Measurements from ENCODE around the gene CHMP4B.

CHMP4B gene

GRCh38 chr20:33829636-33830035, 18.5 kb downstream of the CHMP4B start:
- TF ChIP-seq SIN3A (IDR thresholded peaks at IDR 0.05; ENCODE audit: borderline replicate concordance, insufficient read depth, low read length), result no peak
- TF ChIP-seq REST (IDR thresholded peaks at IDR 0.05; ENCODE audit: insufficient read depth in 1 of 2, low read depth in 2 of 2, low read length in 2 of 2), result no peak
- no peak for TF ChIP-seq POLR2AphosphoS5 (IDR thresholded peaks at IDR 0.05; ENCODE audit: low read depth, low read length)
- no peak for TF ChIP-seq TAF1 (IDR thresholded peaks at IDR 0.05; ENCODE audit: borderline replicate concordance, insufficient read depth, low read length)
- TF ChIP-seq FOXP2 (optimal IDR thresholded peaks at IDR 0.05; ENCODE audit: borderline replicate concordance, extremely low read depth, extremely low read length, insufficient read depth), result no peak

DNA sequence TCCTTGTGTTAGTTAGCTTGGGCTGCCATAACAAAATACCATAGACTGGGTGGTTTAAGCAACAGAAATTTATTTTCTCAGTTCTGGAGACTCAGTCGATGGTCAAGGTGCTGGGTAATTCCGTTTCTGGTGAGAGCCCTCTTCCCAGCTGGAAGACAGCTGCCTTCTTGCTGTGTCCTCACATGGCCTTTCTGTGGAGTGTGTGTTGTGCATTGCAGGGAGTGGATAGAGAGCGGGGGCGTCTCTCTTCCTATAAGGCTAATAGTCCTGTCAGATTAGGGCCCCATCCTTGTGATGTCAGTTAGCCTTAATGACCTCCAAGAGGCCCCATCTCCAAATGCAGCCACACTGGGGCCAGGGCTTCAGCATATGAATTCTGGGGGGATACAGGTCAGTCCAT, 19.2 kb downstream of the CHMP4B start:
- TF ChIP-seq POLR2AphosphoS5 (IDR thresholded peaks at IDR 0.05; ENCODE audit: low read depth, low read length) (no peak), REST (IDR thresholded peaks at IDR 0.05; ENCODE audit: insufficient read depth in 1 of 2, low read depth in 2 of 2, low read length in 2 of 2) (no peak), TAF1 (IDR thresholded peaks at IDR 0.05; ENCODE audit: borderline replicate concordance, insufficient read depth, low read length) (no peak), FOXP2 (optimal IDR thresholded peaks at IDR 0.05; ENCODE audit: borderline replicate concordance, extremely low read depth, extremely low read length, insufficient read depth) (no peak), SIN3A (IDR thresholded peaks at IDR 0.05; ENCODE audit: borderline replicate concordance, insufficient read depth, low read length) (no peak)

- TF ChIP-seq SIN3A (IDR thresholded peaks at IDR 0.05; ENCODE audit: borderline replicate concordance, insufficient read depth, low read length), result no peak
- TF ChIP-seq TAF1 (IDR thresholded peaks at IDR 0.05; ENCODE audit: borderline replicate concordance, insufficient read depth, low read length), result no peak
- no peak for TF ChIP-seq POLR2AphosphoS5 (IDR thresholded peaks at IDR 0.05; ENCODE audit: low read depth, low read length)
- TF ChIP-seq REST (IDR thresholded peaks at IDR 0.05; ENCODE audit: insufficient read depth in 1 of 2, low read depth in 2 of 2, low read length in 2 of 2), result no peak
- TF ChIP-seq FOXP2 (optimal IDR thresholded peaks at IDR 0.05; ENCODE audit: borderline replicate concordance, extremely low read depth, extremely low read length, insufficient read depth), result no peak
Measured at GRCh38 chr20:33832103-33832804, 21.1 kb downstream of the CHMP4B start.

DNA sequence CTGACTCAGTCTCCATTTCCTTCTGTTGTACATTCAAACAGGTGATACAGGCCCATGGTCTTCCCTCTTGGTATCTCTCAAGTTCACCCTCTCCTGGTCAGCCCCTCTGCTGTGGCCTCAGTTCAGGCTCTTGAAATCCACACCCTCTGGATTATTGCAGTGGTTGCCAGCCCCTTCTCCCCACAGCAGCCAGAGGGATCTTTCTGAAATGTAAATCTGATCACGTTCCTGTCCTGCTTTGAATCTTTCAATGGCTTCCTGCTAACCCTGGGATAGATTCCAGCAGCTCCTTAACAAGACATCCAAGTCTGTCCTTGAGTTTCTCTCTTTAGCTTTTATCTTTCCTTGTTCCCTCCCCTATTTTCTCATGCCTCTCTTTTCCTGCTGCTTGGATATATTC, 22.2 kb downstream of the CHMP4B start:
- TF ChIP-seq SIN3A (IDR thresholded peaks at IDR 0.05; ENCODE audit: borderline replicate concordance, insufficient read depth, low read length) (no peak), FOXP2 (optimal IDR thresholded peaks at IDR 0.05; ENCODE audit: borderline replicate concordance, extremely low read depth, extremely low read length, insufficient read depth) (no peak), POLR2AphosphoS5 (IDR thresholded peaks at IDR 0.05; ENCODE audit: low read depth, low read length) (no peak), TAF1 (IDR thresholded peaks at IDR 0.05; ENCODE audit: borderline replicate concordance, insufficient read depth, low read length) (no peak), REST (IDR thresholded peaks at IDR 0.05; ENCODE audit: insufficient read depth in 1 of 2, low read depth in 2 of 2, low read length in 2 of 2) (no peak)
